GM12878 (cell line): ENCODE measurements around the gene CPNE5.

Source experiments
- GABPA ChIP-seq: IDR thresholded peaks from 2 replicates; pipeline ENCODE4 v1.6.1; 2014; ENCODE audit warnings: antibody characterized with exemption, low read depth, mild to moderate bottlenecking, inconsistent platforms
- NR2F1 ChIP-seq: fragments of 450-650 bp; conservative IDR thresholded peaks from 2 replicates; pipeline ENCODE4 v1.6.1; 2017; ENCODE audit warnings: mild to moderate bottlenecking
- POLR2AphosphoS5 ChIP-seq: IDR thresholded peaks from 2 replicates; pipeline ENCODE4 v1.6.1; 2011; ENCODE audit warnings: mild to moderate bottlenecking, low read length, inconsistent platforms

DNA sequence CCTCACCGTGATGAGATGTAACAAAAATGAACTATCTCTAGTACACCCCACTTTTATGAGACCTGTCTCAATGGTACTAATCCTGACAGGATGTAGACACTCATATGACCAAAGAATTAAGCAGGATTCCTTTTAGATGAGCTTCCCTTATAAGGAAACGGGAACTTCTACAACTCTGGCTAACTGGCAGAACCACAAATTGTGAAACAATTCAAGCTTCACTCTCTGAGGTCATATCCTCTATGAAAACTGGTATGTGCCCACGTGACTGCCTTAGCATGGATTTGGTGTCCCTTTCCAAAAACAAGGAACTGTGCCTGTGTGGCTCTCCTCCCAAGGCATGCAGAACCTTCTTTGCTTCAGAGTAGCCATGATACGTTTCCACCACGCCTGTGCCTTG is 14.1 kb upstream of the CPNE5 start:
- no peak for TF ChIP-seq GABPA
- TF ChIP-seq POLR2AphosphoS5, result no peak
- TF ChIP-seq NR2F1, result no peak
